DOHH2 (cell line): Measurements from ENCODE around the gene DPP4.

Source experiments
- EZH2phosphoT487 ChIP-seq: fragments of 200-600 bp; sonication (generic); IDR thresholded peaks from 2 replicates; pipeline ENCODE4 v1.6.1; 2017; ENCODE audit warnings: borderline replicate concordance, mild to moderate bottlenecking, antibody characterized with exemption, low read length, moderate library complexity, mixed read lengths
- TF ChIP-seq, protein P1 (sequence below): fragments of 200-600 bp; sonication (generic); IDR thresholded peaks from one replicate; pipeline ENCODE4 v1.5.1; 2014; ENCODE audit warnings: antibody characterized with exemption, mild to moderate bottlenecking, low read depth, low read length; ENCODE audit not compliant: poor library complexity, severe bottlenecking

DNA sequence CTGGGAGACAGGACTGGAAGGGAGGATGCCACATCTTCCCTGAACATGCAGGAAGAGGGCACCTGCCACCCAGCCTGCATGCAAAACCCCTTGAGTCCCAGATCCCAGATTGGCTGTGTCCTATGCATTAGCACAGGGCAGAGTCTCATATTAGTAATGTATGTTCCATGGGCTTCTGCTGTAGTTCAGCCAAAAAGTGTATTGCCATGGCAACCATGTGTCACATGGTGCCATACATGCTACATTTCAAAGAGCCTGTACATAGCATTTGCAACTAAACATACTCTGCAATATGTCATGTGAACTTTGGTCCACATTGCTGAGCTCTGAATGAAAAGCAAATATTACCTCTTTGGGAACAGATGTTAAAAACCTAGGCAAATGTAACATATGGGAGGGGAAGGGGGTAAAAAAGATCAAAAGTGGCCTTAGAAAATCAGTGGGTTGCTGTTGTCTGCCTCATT lies 78.4 kb downstream of the DPP4 start:
- TF ChIP-seq, protein P1, sequence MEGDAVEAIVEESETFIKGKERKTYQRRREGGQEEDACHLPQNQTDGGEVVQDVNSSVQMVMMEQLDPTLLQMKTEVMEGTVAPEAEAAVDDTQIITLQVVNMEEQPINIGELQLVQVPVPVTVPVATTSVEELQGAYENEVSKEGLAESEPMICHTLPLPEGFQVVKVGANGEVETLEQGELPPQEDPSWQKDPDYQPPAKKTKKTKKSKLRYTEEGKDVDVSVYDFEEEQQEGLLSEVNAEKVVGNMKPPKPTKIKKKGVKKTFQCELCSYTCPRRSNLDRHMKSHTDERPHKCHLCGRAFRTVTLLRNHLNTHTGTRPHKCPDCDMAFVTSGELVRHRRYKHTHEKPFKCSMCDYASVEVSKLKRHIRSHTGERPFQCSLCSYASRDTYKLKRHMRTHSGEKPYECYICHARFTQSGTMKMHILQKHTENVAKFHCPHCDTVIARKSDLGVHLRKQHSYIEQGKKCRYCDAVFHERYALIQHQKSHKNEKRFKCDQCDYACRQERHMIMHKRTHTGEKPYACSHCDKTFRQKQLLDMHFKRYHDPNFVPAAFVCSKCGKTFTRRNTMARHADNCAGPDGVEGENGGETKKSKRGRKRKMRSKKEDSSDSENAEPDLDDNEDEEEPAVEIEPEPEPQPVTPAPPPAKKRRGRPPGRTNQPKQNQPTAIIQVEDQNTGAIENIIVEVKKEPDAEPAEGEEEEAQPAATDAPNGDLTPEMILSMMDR = no peak
- no peak for TF ChIP-seq EZH2phosphoT487
